ENCODE data around the gene AREG.

The AREG gene

GRCh38 chr4:74504212-74504611 lies 59.3 kb downstream of the AREG start:
- DNase-seq (ENCODE audit: low read depth in 2 of 3, low spot score in 2 of 3): no peak
